ENCODE results near the gene TMPRSS6. TPM values are rescaled to one million over a fixed set of nuclear protein-coding genes. Genes with fewer than 3 reads are reported as not detected.
"Not testable (repeated sequence)": the region's sequence is repeated elsewhere in the genome, so short reads cannot be mapped to it uniquely, and the experiment has no call there.

Gene TMPRSS6
- total RNA-seq, 2 experiments from 2014 or later, result 0.50 to 0.73 TPM

DNA sequence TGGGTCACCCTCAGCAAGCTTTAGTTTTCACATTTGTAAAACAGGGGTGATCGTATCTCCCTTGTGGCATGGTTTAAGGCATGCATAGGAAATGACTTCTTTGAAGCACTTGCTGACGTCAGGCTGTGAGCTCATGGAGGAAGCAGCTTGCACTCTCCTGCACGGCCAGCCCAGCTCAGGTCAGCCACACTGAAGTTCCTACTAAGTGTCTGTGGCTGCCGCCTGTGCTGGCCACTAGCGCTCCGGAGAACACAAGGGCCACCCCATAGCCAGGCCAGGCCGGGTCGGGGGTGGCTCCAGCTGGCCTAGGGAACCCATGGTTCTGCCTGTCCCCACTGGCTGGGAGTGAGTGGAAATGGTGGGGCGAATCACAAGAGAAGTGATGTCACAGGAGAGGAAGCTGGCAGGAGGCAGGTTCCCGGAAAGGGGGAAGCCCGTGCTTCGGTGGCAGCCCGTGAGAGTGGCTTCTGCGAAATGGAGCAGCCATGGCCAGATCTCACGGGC, 29.8 kb downstream of the TMPRSS6 start:
- ChIA-PET POLR2A (interaction anchor here (0.7 to 1.9 kb wide), 5 partner anchors 9 to 165 kb away, joined by 3 to 14 read pairs (median 3); partner anchors contain the start of gene RAC2), CTCF (interaction anchor here (0.6 to 2.3 kb wide), 22 partner anchors 9 to 689 kb away, joined by 3 to 10 read pairs (median 4); partner anchors contain the start of gene IL2RB)
- Mint-ChIP-seq H3K4me1 (peaks cover 84% of the 10 kb centered on the region), H3K36me3 (ENCODE audit: low read depth) (no peaks in the 10 kb centered on the region), H3K27ac (peak overlapping the region; percentile 97), H3K9me3 (no peaks in the 10 kb centered on the region), H3K4me3 (peak overlapping the region; percentile 60), H3K27me3 (no peaks in the 10 kb centered on the region)
- DNase-seq, result peak; percentile 92

DNA sequence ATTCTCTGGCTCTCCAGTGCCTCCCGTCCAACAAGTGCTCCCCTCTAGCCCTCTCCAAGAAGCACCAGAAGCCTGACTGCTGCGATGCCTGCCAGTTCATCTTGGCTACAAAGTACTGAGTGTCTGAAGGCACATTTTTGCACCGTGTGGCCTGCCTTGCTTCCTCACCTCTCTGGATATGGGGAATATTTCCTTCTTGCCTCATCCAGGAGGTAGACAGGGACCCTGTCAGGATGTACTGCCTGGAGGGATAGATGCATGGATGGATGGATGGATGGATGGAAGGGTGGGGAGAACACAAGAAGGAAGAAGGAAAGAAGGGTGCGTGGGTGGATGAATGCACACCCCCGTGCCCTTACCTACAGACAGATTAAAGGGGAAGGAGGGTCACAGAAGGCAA, 30.4 kb downstream of the TMPRSS6 start:
- POLR2A ChIA-PET, result interaction anchor here (0.7 to 1.9 kb wide), 3 partner anchors 11 to 43 kb away, joined by 3 to 14 read pairs (median 3); no protein-coding TSS in a partner anchor
- Mint-ChIP-seq H3K27me3 (no peaks in the 10 kb centered on the region), H3K4me1 (peaks cover 78% of the 10 kb centered on the region), H3K27ac (peak overlapping the region; percentile 97), H3K9me3 (no peaks in the 10 kb centered on the region), H3K4me3 (peak overlapping the region; percentile 60), H3K36me3 (ENCODE audit: low read depth) (no peaks in the 10 kb centered on the region)
- CTCF ChIA-PET, result interaction anchor here (0.8 to 2.3 kb wide), 18 partner anchors 10 to 226 kb away, joined by 3 to 10 read pairs (median 4); partner anchors contain the start of gene IL2RB
- no peak for DNase-seq

DNA sequence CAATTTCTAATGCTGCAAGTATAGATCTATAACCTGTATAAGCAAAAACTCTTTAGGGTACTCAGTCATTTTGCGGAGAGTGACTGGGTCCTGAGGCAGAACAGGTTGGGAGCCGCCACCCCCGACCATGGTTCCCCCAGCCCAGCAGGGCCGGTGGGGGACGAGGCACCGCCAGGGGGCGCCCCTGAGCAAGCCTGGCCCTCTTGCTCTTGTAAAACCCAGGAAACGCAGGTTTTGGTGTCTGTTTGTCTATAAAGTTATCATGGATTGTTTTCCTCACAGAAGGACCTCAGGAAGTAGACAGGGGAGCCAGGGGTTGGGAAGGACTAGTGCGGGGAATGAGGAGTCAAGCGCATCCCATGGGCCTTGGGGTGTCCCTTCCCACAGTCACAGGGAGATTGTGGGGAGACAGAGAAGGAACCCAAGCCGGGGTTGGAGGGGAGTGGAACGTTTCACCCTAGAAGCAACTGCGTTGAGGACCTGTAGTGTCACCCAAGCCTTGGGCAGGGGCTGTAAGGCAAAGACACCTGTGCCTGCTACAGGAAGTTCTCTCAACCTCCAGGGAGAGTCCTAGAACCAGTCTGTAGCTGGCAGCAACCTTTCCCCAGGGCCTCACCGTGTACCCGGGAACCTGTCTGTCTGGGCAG, 31.6 kb downstream of the TMPRSS6 start:
- DNase-seq, result peak; percentile 86
- ChIA-PET POLR2A (no interaction called here), CTCF (interaction anchor here (0.6 to 1.8 kb wide), 12 partner anchors 9 to 202 kb away, joined by 3 to 8 read pairs (median 4); partner anchors contain the start of gene IL2RB)
- no peaks in the 10 kb centered on the region for H3K36me3 Mint-ChIP-seq (ENCODE audit: low read depth)
- peak overlapping the region; percentile 97 for H3K27ac Mint-ChIP-seq
- H3K4me1 Mint-ChIP-seq, result peaks cover 68% of the 10 kb centered on the region
- H3K27me3 Mint-ChIP-seq, result no peaks in the 10 kb centered on the region
- H3K9me3 Mint-ChIP-seq, result no peaks in the 10 kb centered on the region
- no peak overlapping the region for H3K4me3 Mint-ChIP-seq

GRCh38 chr22:37075822-37076433, 33.6 kb downstream of the TMPRSS6 start:
- Mint-ChIP-seq H3K27ac (peak overlapping the region; percentile 66), H3K27me3 (no peaks in the 10 kb centered on the region), H3K36me3 (ENCODE audit: low read depth) (no peaks in the 10 kb centered on the region), H3K4me1 (peaks cover 48% of the 10 kb centered on the region), H3K4me3 (no peak overlapping the region), H3K9me3 (no peaks in the 10 kb centered on the region)
- CTCF ChIA-PET, result interaction anchor here (1.0 to 2.1 kb wide), 9 partner anchors 12 to 124 kb away, joined by 3 to 8 read pairs (median 4); no protein-coding TSS in a partner anchor
- no peak for DNase-seq
- POLR2A ChIA-PET, result no interaction called here

- ChIA-PET POLR2A (no interaction called here), CTCF (no interaction called here)
- H3K4me3 Mint-ChIP-seq, result no peak overlapping the region
- no peak for DNase-seq
- peaks cover 2% of the 10 kb centered on the region for H3K27me3 Mint-ChIP-seq
- no peaks in the 10 kb centered on the region for H3K36me3 Mint-ChIP-seq (ENCODE audit: low read depth)
- H3K9me3 Mint-ChIP-seq, result no peaks in the 10 kb centered on the region
- H3K27ac Mint-ChIP-seq, result no peak overlapping the region
- H3K4me1 Mint-ChIP-seq, result peaks cover 39% of the 10 kb centered on the region
Observed at GRCh38 chr22:37075046-37075445, 34.5 kb downstream of the TMPRSS6 start.

DNA sequence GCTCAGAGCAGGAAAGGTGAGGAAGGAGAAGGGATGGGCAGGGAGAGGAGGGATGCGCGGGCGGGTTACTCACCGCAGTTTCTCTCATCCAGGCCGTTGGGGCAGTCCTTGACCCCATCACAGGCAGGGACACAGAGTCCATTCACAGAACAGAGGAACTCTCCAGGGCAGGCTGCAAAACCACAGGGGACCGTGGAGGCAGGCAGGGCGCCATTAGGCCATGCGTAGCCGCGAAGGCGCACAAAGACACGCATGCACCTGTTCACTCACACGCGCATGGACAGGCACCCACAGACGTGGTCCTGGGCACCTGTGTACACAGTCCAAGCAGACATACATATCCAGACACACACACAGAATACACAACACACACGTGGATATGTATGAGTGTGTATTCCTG, 35.0 kb downstream of the TMPRSS6 start:
- DNase-seq, result no peak
- CTCF ChIA-PET, result interaction anchor here (1.3 kb wide), 1 partner anchor 125 kb away, joined by 4 read pairs; no protein-coding TSS in a partner anchor

GRCh38 chr22:37072673-37073072, 36.8 kb downstream of the TMPRSS6 start:
- Mint-ChIP-seq H3K36me3 (ENCODE audit: low read depth) (no peaks in the 10 kb centered on the region), H3K4me1 (peaks cover 16% of the 10 kb centered on the region), H3K27me3 (peaks cover 20% of the 10 kb centered on the region), H3K4me3 (no peak overlapping the region), H3K27ac (no peak overlapping the region), H3K9me3 (no peaks in the 10 kb centered on the region)
- POLR2A ChIA-PET, result no interaction called here
- CTCF ChIA-PET, result interaction anchor here (0.6 kb wide), 1 partner anchor 240 kb away, joined by 5 read pairs; no protein-coding TSS in a partner anchor
- no peak for DNase-seq

More for the DNA sequence above, 35.0 kb downstream of the TMPRSS6 start:
- H3K27ac Mint-ChIP-seq, result no peak overlapping the region
- POLR2A ChIA-PET, result no interaction called here
- no peaks in the 10 kb centered on the region for H3K36me3 Mint-ChIP-seq (ENCODE audit: low read depth)
- no peaks in the 10 kb centered on the region for H3K9me3 Mint-ChIP-seq
- peaks cover 7% of the 10 kb centered on the region for H3K27me3 Mint-ChIP-seq
- peaks cover 34% of the 10 kb centered on the region for H3K4me1 Mint-ChIP-seq
- H3K4me3 Mint-ChIP-seq, result no peak overlapping the region

DNA sequence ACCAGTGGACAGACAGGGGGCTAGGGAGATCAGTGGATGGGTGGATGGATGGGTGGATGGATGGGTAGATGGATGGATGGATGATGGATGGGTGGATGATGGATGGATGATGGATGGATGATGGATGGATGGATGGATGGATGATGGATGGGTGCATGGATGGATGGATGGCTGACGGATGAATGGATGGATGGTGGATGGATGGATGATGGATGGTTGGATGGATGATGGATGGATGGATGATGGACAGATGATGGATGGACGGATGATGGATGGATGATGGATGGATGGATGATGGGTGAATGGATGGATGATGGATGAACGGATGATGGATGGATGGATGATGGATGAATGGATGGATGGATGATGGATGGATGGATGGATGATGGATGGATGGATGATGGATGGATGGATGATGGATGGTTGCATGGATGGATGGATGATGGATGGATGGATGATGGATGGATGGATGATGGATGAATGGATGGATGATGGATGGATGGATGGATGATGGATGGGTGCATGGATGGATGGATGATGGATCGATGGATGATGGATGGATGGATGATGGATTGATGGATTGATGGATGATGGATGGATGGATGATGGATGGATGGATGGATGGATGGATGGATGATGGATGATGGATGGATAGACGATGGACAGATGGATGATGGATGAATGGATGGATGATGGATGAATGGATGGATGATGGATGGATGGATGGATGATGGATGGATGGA, 37.5 kb downstream of the TMPRSS6 start:
- H3K9me3 Mint-ChIP-seq, H3K4me3 Mint-ChIP-seq: not testable (repeated sequence)
- H3K27me3 Mint-ChIP-seq, result peaks cover 21% of the 10 kb centered on the region

GRCh38 chr22:37070744-37071143, 38.8 kb downstream of the TMPRSS6 start:
- no peak for DNase-seq
- Mint-ChIP-seq H3K4me3 (no peak overlapping the region), H3K27me3 (peaks cover 21% of the 10 kb centered on the region), H3K27ac (no peak overlapping the region), H3K9me3 (no peaks in the 10 kb centered on the region), H3K36me3 (ENCODE audit: low read depth) (no peaks in the 10 kb centered on the region), H3K4me1 (peaks cover 7% of the 10 kb centered on the region)
- POLR2A ChIA-PET, result interaction anchor here (0.6 kb wide), 1 partner anchor 53 kb away, joined by 3 read pairs; no protein-coding TSS in a partner anchor
- CTCF ChIA-PET, result no interaction called here

More for the DNA sequence above, 37.5 kb downstream of the TMPRSS6 start:
- H3K36me3 Mint-ChIP-seq (ENCODE audit: low read depth); CTCF ChIA-PET; DNase-seq; H3K27ac Mint-ChIP-seq; POLR2A ChIA-PET: not testable (repeated sequence)
- peaks cover 12% of the 10 kb centered on the region for H3K4me1 Mint-ChIP-seq

DNA sequence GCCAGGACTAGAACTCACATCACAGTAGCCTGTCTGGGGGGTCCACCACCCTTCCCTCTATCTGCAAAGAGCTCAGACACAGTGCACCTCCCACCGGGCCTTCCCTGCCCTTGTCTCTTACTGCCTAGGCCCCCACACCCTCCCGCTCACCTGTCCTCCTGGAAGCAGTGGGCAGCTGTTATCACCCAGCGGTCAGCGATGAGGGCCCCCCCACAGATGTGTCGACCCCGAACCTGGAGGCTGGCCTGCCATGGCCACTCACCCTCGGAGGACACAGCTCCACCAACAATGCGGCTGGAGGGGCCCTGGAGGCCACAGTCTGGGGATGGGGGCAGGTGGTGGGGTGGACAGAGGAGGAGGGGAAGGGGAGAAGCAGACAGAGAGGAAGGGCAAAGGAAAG, 39.2 kb downstream of the TMPRSS6 start:
- CTCF ChIA-PET, result no interaction called here
- peaks cover 4% of the 10 kb centered on the region for H3K4me1 Mint-ChIP-seq
- peaks cover 21% of the 10 kb centered on the region for H3K27me3 Mint-ChIP-seq
- POLR2A ChIA-PET, result interaction anchor here (0.6 kb wide), 1 partner anchor 53 kb away, joined by 3 read pairs; no protein-coding TSS in a partner anchor
- no peak for DNase-seq
- H3K9me3 Mint-ChIP-seq, result no peaks in the 10 kb centered on the region
- H3K36me3 Mint-ChIP-seq (ENCODE audit: low read depth), result no peaks in the 10 kb centered on the region
- H3K27ac Mint-ChIP-seq, result no peak overlapping the region
- H3K4me3 Mint-ChIP-seq, result no peak overlapping the region

DNA sequence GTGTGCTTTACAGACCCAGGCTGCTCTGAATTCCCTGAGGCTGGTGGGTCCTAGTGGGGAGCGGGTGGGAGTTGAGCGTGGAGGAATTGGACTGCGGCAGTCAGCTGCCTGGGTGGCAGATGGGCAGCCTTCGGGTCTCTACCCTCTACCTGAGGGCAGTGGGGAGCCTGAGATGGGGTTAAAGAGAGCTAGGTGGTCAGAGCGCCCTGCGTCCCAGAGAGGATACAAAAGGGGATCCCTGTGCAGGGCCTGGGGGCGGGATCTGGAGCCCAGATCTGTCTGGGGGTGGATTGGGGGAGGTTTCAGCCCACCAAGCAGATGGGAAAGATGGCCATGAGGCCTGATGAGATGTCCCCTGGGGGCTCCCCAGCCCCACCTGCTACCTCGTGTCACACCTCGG, 39.8 kb downstream of the TMPRSS6 start:
- peaks cover 21% of the 10 kb centered on the region for H3K27me3 Mint-ChIP-seq
- no peak overlapping the region for H3K27ac Mint-ChIP-seq
- no peak overlapping the region for H3K4me3 Mint-ChIP-seq
- H3K9me3 Mint-ChIP-seq, result no peaks in the 10 kb centered on the region
- no peaks in the 10 kb centered on the region for H3K4me1 Mint-ChIP-seq
- ChIA-PET CTCF (no interaction called here), POLR2A (no interaction called here)
- DNase-seq, result no peak
- H3K36me3 Mint-ChIP-seq (ENCODE audit: low read depth), result no peaks in the 10 kb centered on the region

DNA sequence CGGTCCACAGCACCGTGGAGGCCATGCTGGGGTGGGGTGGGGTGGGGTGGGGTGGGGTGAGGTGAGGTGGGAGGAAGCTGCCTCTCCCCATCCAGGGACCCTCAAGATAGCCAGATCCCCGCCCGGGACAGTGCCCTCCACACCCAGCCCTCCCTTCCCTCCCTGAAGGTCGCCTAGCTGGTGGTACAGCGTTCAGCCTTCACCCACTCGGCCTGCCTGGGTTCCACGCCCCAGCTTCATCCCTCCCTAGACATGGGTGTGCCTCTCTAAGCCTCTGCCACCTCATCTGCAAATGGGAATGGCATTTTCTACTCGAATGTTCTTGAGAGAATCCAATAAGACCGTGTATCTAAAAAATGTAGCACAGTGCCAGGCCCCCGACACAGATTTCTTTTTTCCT, 40.2 kb downstream of the TMPRSS6 start:
- POLR2A ChIA-PET, result no interaction called here
- H3K27me3 Mint-ChIP-seq, result peaks cover 21% of the 10 kb centered on the region

More for the DNA sequence above, 40.2 kb downstream of the TMPRSS6 start:
- CTCF ChIA-PET, result interaction anchor here (0.6 to 0.9 kb wide), 2 partner anchors 10 to 128 kb away, joined by 3 to 4 read pairs; no protein-coding TSS in a partner anchor
- H3K9me3 Mint-ChIP-seq, result no peaks in the 10 kb centered on the region
- no peak for DNase-seq
- peaks cover under 1% of the 10 kb centered on the region for H3K4me1 Mint-ChIP-seq
- no peak overlapping the region for H3K4me3 Mint-ChIP-seq
- H3K36me3 Mint-ChIP-seq (ENCODE audit: low read depth), result no peaks in the 10 kb centered on the region
- no peak overlapping the region for H3K27ac Mint-ChIP-seq

Data from activated CD4-positive, alpha-beta T cell treated with anti-CD3 and anti-CD28 coated beads, Interleukin-2, amount 10 ng/mL, durations not matched to agents 7 days and 5 days (primary cell).